Thyroid gland (tissue), 4 donors: ENCODE measurements around the gene JMJD1C. TPM values are rescaled to one million over a fixed set of nuclear protein-coding genes. Genes with fewer than 3 reads are reported as not detected.
"Not testable (repeated sequence)": the region's sequence is repeated elsewhere in the genome, so short reads cannot be mapped to it uniquely, and the experiment has no call there.

Experiments
- DNase-seq, 2 donors: peaks; one replicate each; pipeline ENCODE4 v3.0.0-alpha.2; 2019
- H3K27ac ChIP-seq, 3 donors: fragments of 200-600 bp; sonication (generic); 1 replicate in 2 of 3; 2 replicates in 1 of 3; pipeline ENCODE4 v1.5.1; 2016 to 2019; ENCODE audit warnings: mild to moderate bottlenecking in 1 of 3, moderate library complexity in 1 of 3
- H3K27me3 ChIP-seq: fragments of 200-600 bp; sonication (generic); one replicate; pipeline ENCODE4 v1.5.1; 2019
- H3K36me3 ChIP-seq, 2 donors: fragments of 200-600 bp; sonication (generic); one replicate each; pipeline ENCODE4 v1.5.1; 2016 to 2019
- H3K4me1 ChIP-seq, 2 donors: fragments of 200-600 bp; sonication (generic); one replicate each; pipeline ENCODE4 v1.5.1; 2017 to 2019
- H3K4me3 ChIP-seq, 3 donors: fragments of 200-600 bp; sonication (generic); replicated peaks in 1 of 3; 1 replicate in 2 of 3; 2 replicates in 1 of 3; pipeline ENCODE4 v1.5.1; 2016; ENCODE audit warnings: mild to moderate bottlenecking in 1 of 3
- H3K9me3 ChIP-seq: fragments of 200-600 bp; sonication (generic); one replicate; pipeline ENCODE4 v1.5.1; 2017
- POLR2A ChIP-seq, 2 donors: fragments of 450-650 bp; IDR thresholded peaks; one replicate each; pipeline ENCODE4 v1.6.1; 2017; ENCODE audit warnings: antibody characterized with exemption in 2 of 2, mild to moderate bottlenecking in 2 of 2, moderate library complexity in 1 of 2
- WGBS, 2 donors: methylation state at CpG; one replicate each; pipeline ENCODE4 v1.1.5; 2017; 5-methylcytosine and 5-hydroxymethylcytosine counted together
- intact Hi-C: fragments of 100-400 bp; cut with DNase I; formaldehyde crosslinking; loops from one replicate; pipeline ENCODE4 v1.15.1; 2023
- total RNA-seq, 4 donors: library from RNA; depleted of rRNA; stranded (reverse); fragments of >200 nt; gene quantifications; one replicate each; pipeline ENCODE4 v1.2.3, GENCODE V29; 2016
- TF ChIP-seq, protein P1 (sequence below), 6 experiments: fragments of 200-600 bp in 3 of 6; fragments of 450-650 bp in 3 of 6; sonication (generic) in 3 of 6; IDR thresholded peaks; one replicate each; pipeline ENCODE4 v1.5.1; 2016 to 2019; ENCODE audit warnings: antibody characterized with exemption in 6 of 6, mild to moderate bottlenecking in 2 of 6, inconsistent platforms in 1 of 6, moderate library complexity in 1 of 6

The JMJD1C gene
- total RNA-seq, 4 donors from 2014 or later = 120 to 168 (median 136) TPM

DNA sequence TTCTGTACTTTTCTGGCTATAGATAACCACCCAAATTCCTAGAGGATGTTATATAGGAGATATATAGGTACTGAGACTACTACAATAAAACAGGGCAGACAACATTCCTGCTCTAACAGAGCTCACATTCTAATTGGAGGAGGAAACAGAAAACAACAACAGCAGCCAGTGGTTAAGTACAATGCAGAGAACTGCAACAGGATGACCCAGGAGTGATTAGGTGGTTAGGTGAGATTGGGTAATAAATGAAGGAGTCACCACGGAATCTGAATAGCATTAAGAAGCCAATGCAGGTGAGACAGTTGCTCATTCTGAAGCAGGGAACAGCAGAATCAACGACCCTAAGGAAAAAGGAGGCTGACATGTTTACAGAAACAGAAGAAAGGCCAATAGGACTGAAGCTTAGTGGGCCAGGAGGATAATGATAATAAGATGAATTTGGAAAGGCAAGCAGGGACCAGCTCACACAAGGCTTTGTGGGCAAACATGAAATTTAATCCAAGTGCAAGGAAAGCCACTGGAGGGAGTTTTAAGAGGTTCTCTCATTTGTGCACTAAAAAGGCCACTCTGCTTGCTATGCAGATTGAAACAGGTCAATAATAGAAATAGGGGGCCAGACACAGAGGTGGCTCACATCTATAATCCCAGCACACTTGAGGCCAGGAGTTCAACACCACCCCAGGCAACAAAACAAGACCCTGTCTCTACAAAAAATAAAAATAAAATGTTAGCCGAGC is 38.5 kb upstream of the JMJD1C start:
- intact Hi-C loops = no loop called here
- Histone ChIP-seq H3K27ac (no peak overlapping the region), H3K27me3 (no peaks in the 10 kb centered on the region), H3K4me1 (peaks cover 5 to 6% of the 10 kb centered on the region in 2 donors), H3K36me3 (no peaks in the 10 kb centered on the region), H3K4me3 (no peak overlapping the region), H3K9me3 (no peaks in the 10 kb centered on the region)
- WGBS, 2 donors = 56 to 60% methylated on average over 3 of the region's 3 CpGs
- DNase-seq = no peak
- TF ChIP-seq, protein P1, sequence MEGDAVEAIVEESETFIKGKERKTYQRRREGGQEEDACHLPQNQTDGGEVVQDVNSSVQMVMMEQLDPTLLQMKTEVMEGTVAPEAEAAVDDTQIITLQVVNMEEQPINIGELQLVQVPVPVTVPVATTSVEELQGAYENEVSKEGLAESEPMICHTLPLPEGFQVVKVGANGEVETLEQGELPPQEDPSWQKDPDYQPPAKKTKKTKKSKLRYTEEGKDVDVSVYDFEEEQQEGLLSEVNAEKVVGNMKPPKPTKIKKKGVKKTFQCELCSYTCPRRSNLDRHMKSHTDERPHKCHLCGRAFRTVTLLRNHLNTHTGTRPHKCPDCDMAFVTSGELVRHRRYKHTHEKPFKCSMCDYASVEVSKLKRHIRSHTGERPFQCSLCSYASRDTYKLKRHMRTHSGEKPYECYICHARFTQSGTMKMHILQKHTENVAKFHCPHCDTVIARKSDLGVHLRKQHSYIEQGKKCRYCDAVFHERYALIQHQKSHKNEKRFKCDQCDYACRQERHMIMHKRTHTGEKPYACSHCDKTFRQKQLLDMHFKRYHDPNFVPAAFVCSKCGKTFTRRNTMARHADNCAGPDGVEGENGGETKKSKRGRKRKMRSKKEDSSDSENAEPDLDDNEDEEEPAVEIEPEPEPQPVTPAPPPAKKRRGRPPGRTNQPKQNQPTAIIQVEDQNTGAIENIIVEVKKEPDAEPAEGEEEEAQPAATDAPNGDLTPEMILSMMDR (IDR thresholded peaks at IDR 0.05) = no peak
- no peak for TF ChIP-seq POLR2A (IDR thresholded peaks at IDR 0.05)

DNA sequence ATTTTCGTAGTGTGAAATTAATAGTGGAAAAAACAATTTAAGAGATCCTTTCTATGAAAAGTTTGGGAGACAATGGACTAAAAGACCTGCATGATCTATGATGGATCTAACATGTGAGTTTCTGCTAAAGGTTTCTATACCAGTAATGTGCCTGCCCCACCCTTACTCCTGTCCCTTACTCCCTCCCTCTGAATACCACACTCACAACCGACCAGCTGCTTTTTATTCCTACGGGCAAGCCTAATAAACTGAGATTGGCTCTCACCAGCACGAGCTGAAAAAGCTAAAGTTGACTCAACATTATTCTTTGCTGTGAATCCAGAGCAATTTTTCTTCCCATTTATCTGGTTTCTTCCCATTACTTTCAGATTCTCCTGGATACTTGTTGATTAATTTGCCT is 37.6 kb upstream of the JMJD1C start:
- no peak for DNase-seq
- no peaks in the 10 kb centered on the region for H3K36me3 ChIP-seq
- H3K27ac ChIP-seq = no peak overlapping the region
- TF ChIP-seq, protein P1 (IDR thresholded peaks at IDR 0.05) = no peak
- TF ChIP-seq POLR2A (IDR thresholded peaks at IDR 0.05) = no peak
- intact Hi-C loops = no loop called here
- H3K4me3 ChIP-seq = no peak overlapping the region
- H3K27me3 ChIP-seq = no peaks in the 10 kb centered on the region
- no peaks in the 10 kb centered on the region for H3K9me3 ChIP-seq
- 77 to 79% methylated on average over 4 of the region's 4 CpGs for WGBS, 2 donors
- H3K4me1 ChIP-seq = peaks cover 6 to 9% of the 10 kb centered on the region in 2 donors

DNA sequence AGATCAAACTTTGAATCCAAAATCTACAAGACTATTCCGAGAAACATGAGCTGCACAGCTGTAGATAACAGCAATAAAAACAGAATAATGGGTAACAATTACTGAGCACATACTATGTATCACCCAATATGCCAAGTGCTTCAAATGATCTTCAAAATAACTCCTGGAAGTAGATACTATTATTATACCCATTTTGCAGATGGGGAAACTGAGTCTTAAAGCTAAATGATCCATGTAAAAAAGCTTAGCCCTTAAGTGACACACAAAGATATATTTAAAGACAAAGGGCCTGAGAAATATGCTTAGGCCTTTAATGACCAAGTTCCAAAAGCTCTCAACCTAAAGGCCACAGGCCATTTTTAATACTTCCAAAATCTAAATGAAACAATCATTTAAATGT is 37.1 kb upstream of the JMJD1C start:
- H3K27ac ChIP-seq = no peak overlapping the region
- peaks cover 6 to 9% of the 10 kb centered on the region in 2 donors for H3K4me1 ChIP-seq
- intact Hi-C loops = no loop called here
- no peak overlapping the region for H3K4me3 ChIP-seq
- no peaks in the 10 kb centered on the region for H3K36me3 ChIP-seq
- no peaks in the 10 kb centered on the region for H3K9me3 ChIP-seq
- DNase-seq = no peak
- TF ChIP-seq, protein P1 (IDR thresholded peaks at IDR 0.05) = no peak
- no peak for TF ChIP-seq POLR2A (IDR thresholded peaks at IDR 0.05)
- H3K27me3 ChIP-seq = no peaks in the 10 kb centered on the region
- 95 to 98% methylated on average over 1 of the region's 1 CpG for WGBS, 2 donors

DNA sequence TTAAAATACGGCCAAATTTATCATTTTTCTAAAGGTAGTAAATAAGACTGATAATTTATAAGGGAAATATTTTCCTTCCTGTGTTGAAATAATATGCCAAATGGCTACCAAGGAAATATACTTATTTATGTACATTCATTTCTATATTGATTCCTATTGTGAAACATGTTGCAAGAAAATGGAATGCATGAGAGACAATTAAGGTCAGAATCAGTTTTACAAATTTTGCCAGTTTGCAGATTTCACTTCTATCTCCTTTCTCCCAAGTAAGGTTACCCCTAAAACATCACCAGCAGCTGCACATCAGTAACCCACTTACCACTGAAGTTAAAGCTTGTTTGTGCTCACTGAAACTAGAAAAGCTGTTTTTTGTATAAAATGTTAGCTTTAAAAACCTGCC is 36.2 kb upstream of the JMJD1C start:
- Histone ChIP-seq H3K4me3 (no peak overlapping the region), H3K9me3 (no peaks in the 10 kb centered on the region), H3K36me3 (no peaks in the 10 kb centered on the region), H3K27me3 (no peaks in the 10 kb centered on the region), H3K27ac (no peak overlapping the region), H3K4me1 (peaks cover 6 to 15% of the 10 kb centered on the region in 2 donors)
- TF ChIP-seq, protein P1 (IDR thresholded peaks at IDR 0.05) = no peak
- no peak for TF ChIP-seq POLR2A (IDR thresholded peaks at IDR 0.05)
- WGBS, 2 donors = 91 to 94% methylated on average over 1 of the region's 1 CpG
- no peak for DNase-seq
- intact Hi-C loops = no loop called here

DNA sequence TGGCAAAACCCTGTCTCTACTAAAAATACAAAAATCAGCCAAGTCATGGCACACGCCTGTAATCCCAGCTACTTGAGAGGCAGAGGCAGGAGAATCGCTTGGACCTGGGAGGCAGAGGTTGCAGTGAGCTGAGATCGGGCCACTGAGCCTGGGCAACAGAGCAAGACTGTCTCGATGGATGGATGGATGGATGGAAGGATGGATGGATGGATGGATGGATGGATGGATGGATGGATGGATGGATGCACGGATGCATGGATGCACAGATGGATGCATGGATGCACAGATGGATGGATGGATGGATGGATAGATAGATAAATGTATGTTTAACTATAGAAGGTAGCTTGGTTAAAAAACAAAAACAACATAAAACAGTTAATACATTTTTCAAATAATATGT is 34.8 kb upstream of the JMJD1C start:
- H3K9me3 ChIP-seq, intact Hi-C loops, H3K36me3 ChIP-seq, DNase-seq, H3K4me3 ChIP-seq, H3K27ac ChIP-seq, H3K27me3 ChIP-seq: not testable (repeated sequence)
- 95 to 97% methylated on average over 5 of the region's 5 CpGs for WGBS, 2 donors
- peaks cover 6 to 15% of the 10 kb centered on the region in 2 donors for H3K4me1 ChIP-seq
